SK-N-MC (cell line): ENCODE measurements around the gene MAPK8IP2.

Experiments
- DNase-seq: peaks from one replicate; pipeline ENCODE4 v3.0.0-alpha.2; 2011; ENCODE audit warnings: low read depth, low spot score
- H3K27ac ChIP-seq: fragments of 200-600 bp; sonication (generic); 2 replicates; pipeline ENCODE4 v1.5.1; 2016; ENCODE audit warnings: mixed run types
- H3K36me3 ChIP-seq: fragments of 200-600 bp; sonication (generic); 2 replicates; pipeline ENCODE4 v1.6.1; 2017; ENCODE audit warnings: antibody characterized with exemption, low read length, mixed read lengths; ENCODE audit not compliant: insufficient read depth
- H3K4me3 ChIP-seq: fragments of 200-600 bp; sonication (generic); 2 replicates; pipeline ENCODE4 v1.5.1; 2016
- H3K9ac ChIP-seq: fragments of 200-600 bp; sonication (generic); 2 replicates; pipeline ENCODE4 v1.8.0; 2017; ENCODE audit warnings: mixed run types, mixed read lengths; ENCODE audit not compliant: insufficient read length
- H3K9me3 ChIP-seq: fragments of 200-600 bp; sonication (generic); 2 replicates; pipeline ENCODE4 v1.6.1; 2017; ENCODE audit warnings: low read depth, mild to moderate bottlenecking, antibody characterized with exemption, low read length, moderate library complexity, mixed read lengths
- EZH2 ChIP-seq: fragments of 200-600 bp; sonication (generic); IDR thresholded peaks from one replicate; pipeline ENCODE4 v1.6.1; 2017; ENCODE audit warnings: antibody characterized with exemption
- FOXP2 ChIP-seq: optimal IDR thresholded peaks from 2 replicates; pipeline ENCODE3; 2011; ENCODE audit warnings: mild to moderate bottlenecking, moderate library complexity; ENCODE audit not compliant: insufficient read depth; ENCODE audit errors: extremely low read length, control extremely low read depth
- POLR2AphosphoS5 ChIP-seq: IDR thresholded peaks from 2 replicates; pipeline ENCODE4 v1.6.1; 2012; ENCODE audit warnings: mild to moderate bottlenecking, low read depth, low read length, borderline replicate concordance

MAPK8IP2 gene

DNA sequence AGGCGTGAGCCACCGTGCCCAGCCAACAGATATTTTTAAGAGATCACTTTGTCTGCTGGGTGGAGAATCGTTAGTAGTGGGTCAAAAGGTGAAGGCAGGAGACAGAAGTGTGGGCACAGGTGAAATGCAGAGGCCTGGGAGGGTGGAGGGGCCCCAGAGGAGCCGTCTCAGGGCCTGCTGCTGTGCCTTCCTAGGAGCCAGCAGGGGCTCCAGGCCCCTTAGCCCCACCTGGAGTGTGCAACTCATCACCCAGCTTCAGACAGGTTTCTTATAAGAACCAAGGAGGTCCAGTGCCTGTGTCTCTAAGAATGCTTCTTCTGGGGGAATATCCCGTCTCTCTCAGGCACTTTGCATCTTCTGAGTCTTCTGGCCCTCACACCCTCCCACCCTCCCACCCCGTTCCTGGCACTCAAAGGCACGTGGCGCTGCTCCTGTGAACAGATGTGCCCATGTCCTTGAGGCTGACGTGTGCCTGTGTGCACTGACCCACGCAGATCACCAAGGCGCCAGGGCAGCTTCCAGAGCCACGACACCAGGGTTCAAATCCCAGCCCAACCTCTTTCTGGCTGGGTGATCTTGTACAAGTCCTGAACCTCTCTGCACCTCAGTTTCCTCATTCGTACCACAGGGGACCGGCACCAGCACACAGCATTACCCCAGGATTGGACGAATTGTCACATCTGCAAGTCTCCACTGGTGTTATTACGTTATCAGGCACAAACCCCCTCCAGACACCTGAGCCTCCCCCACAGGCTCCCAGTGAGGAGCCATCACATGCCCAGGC lies 23.9 kb downstream of the MAPK8IP2 start:
- Histone ChIP-seq H3K36me3 (no peaks in the 10 kb centered on the region), H3K27ac (no peak overlapping the region), H3K9me3 (no peaks in the 10 kb centered on the region), H3K4me3 (no peak overlapping the region), H3K9ac (no peak overlapping the region)
- no peak for TF ChIP-seq EZH2
- no peak for TF ChIP-seq FOXP2
- no peak for TF ChIP-seq POLR2AphosphoS5
- no peak for DNase-seq

DNA sequence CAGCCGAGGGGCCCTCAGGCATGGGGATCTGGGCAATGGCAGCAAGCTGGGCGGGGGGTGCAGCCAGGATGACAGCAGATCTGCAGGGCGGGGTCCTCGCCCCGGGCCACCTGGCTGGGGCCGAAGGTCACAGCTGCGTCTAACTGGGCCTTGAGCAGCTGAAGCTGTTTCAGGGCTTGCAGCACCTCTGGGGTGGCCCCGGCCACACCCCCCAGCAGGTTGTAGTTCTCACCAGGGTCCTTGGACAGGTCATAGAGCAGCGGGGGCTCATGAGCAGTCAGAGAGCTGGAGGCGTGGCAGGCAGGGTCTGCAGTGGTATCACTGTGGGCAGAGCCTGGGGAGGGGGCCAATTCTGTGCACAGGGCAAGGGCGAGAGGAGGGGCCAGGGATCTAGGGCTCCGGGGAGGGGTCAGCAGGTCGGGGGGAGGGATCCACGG lies 24.6 kb downstream of the MAPK8IP2 start:
- Histone ChIP-seq H3K4me3 (no peak overlapping the region), H3K9me3 (no peaks in the 10 kb centered on the region), H3K9ac (no peak overlapping the region), H3K27ac (no peak overlapping the region), H3K36me3 (no peaks in the 10 kb centered on the region)
- no peak for TF ChIP-seq EZH2
- TF ChIP-seq FOXP2: no peak
- TF ChIP-seq POLR2AphosphoS5: no peak
- DNase-seq: no peak

DNA sequence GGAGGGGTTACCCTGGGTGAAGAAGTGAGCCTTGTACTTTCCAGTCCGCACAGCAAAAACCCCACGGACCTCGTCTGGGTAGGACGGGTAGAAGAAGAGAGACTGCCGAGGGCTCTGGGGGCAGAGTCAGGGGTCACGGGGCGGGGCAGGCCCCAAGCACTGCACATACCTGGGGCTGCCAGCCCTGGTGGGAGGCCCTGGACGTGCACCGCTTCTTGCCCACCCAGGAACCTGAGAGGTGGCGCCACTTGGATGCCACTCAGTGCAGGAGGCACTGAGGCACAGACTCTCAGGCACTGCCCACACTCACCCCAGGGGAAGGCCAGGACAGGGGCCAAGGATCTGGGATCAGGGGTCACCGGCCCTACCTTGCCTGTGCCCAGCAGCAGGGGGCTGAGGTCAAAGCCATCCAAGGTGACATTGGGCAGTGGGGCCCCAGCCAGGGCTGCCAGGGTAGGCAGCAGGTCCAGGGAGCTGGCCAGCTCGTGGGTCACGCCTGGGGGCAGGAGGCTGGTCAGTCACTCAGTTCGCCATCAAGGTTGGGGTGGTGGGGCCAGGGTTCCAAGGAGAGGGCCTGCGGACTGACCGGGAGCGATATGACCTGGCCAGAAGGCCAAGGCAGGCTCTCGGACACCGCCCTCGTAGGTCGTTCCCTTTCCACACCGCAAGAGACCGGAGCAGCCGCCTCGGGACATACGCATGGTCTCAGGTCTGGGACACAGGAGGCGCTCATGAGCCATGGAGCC lies 25.1 kb downstream of the MAPK8IP2 start:
- H3K4me3 ChIP-seq: no peak overlapping the region
- no peak overlapping the region for H3K9ac ChIP-seq
- DNase-seq: no peak
- H3K36me3 ChIP-seq: no peaks in the 10 kb centered on the region
- no peak overlapping the region for H3K27ac ChIP-seq
- H3K9me3 ChIP-seq: no peaks in the 10 kb centered on the region
- TF ChIP-seq POLR2AphosphoS5: no peak
- TF ChIP-seq FOXP2: no peak
- TF ChIP-seq EZH2: no peak

DNA sequence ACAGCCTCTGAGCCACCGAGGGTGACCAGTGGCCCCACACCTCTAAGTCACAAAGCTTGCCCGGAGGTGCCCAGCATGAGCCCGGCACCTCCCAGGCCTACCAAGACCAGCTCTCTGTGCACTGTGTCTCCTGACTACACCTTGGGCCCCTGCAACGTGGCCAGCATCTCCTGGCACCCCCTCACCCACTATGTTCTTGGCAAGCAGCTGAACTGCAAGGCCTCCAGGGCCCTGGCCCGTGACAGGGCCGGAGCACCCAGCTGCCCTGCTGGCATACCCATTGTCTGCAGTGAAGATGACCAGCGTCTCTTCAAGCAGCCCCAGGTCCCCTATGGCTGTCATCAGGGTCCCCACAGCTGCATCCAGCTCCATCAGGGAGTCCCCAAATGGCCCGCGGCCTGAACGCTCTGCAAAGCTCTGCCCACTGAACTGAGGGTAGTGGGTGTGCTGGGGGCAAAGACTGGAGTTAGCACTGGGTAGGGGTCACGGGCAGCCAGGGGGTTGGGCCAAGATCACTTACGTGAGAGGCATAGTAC lies 25.8 kb downstream of the MAPK8IP2 start:
- TF ChIP-seq POLR2AphosphoS5 (no peak), FOXP2 (no peak), EZH2 (no peak)
- no peak for DNase-seq
- no peaks in the 10 kb centered on the region for H3K9me3 ChIP-seq
- no peak overlapping the region for H3K27ac ChIP-seq
- H3K9ac ChIP-seq: no peak overlapping the region
- no peak overlapping the region for H3K4me3 ChIP-seq
- H3K36me3 ChIP-seq: no peaks in the 10 kb centered on the region

DNA sequence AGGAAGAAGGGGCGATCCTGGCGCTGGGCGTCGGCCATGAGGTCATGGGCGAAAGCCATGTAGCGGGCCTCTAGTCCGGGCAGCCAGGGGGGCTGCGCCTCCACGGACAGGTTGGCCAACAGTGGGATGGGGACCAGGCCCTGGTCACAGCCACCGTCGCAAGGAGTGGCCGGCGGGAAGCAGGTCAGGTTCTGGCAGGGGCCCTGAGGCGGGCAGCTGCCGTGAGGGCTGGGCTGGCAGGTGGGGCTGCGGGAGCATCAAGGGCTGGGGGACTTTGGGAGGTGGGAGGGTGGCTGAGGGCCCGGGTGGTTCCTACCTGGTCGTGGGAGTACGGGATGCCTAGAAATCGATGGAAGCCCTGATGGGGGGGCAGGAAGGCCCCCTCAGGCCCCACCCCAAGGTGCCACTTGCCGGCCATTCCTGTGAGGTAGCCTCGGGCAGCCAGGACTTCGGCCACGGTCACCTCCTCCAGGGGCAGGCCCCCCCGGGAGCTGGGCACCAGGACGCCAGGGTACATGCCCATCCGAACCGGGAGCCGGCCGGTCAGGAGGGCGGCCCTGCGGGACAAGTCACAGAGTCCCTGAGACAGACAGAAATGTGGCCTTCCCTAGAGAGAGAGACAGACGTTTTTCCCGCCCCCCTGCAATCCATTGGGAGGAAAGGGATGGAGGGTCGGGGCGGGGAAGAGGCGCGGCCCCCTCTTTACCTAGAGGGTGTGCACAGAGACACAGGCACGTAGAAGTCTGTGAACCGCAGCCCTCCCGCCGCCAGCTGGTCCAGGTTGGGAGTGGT lies 26.5 kb downstream of the MAPK8IP2 start:
- H3K9ac ChIP-seq: peak overlapping the region; percentile 77
- H3K27ac ChIP-seq: no peak overlapping the region
- no peaks in the 10 kb centered on the region for H3K36me3 ChIP-seq
- no peaks in the 10 kb centered on the region for H3K9me3 ChIP-seq
- TF ChIP-seq EZH2 (no peak), FOXP2 (no peak), POLR2AphosphoS5 (no peak)
- peak overlapping the region; percentile 84 for H3K4me3 ChIP-seq
- DNase-seq: no peak

DNA sequence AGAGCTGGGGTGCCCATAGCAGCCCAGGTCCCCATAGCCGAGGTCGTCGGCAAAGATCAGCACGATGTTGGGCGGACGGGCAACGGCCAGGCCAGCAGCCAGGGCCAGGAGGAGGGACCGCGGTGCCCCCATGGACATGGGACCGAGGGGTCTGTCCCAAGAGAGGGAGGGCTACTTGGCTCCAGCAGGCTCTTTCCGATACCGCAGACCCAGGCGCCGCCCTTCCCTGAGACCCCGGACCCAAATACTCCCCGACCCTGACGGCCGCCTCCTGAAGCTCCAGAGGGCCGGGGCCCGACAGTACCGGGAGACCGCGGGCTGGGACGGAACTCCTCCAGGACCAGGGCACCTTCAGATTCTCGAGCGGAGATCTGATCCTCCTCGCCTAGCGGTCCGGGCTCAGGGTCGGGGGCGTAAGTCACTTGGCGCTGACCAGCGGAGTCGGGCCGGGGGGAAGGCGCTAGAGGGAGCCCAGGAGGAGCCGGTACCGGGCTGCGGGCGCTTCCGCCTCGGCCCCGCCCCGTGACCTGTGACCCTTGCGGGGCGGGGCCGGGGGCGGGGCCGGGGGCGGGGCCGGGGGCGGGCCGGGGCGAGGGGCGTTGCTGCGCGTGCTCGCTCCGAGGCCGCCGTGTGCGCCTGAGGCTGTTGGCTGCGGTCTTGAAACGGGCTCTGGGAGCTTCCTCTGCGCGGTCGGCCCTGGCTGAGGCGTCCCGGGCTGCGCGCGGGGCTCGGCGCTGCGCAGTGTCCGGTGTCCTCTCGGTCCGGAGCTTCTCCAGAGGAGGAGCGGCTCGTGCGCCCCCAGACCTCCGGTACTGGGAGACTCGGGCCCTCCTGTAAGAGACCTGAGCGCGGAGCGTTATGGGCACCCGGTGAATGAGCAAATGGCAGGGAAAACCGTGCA lies 27.3 kb downstream of the MAPK8IP2 start, which contains the start of gene ARSA:
TSS of gene ARSA (minus strand) at position 511 of the 901 bp plus-strand sequence. CDS start at position 138, 373 bp downstream.
- no peak within 1 kb of the TSS for H3K27ac ChIP-seq

DNA sequence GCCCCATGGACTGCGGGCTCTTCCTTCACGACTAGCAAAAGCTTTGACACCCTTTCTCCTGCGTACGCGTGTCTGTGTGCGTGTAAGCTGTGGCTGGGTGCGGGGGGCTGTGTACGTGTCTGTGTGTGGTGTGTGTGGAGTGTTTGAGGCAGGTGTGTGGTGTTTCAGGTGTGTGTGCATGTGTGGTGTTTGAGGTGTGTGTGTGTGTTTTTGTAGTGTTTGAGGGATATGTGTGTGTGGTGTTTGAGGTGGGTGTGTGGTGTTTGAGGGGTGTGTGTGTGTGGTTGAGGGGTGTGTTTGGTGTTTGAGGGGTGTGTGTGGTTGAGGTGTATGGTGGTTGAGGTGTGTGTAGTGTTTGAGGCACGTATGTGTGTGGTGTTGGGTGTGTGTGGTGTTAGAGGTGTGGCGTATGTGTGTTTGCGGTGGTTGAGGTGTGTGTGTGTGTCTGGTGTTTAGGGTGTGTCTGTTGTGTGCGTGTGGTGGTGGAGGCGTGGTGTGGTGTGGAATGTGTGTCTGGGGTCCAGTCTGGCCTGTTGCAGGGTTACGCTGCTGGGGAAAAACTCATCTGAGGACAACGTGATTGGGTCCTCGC lies 28.0 kb downstream of the MAPK8IP2 start:
- no peak for DNase-seq
- TF ChIP-seq POLR2AphosphoS5 (no peak), EZH2 (no peak), FOXP2 (no peak)
- Histone ChIP-seq H3K27ac (no peak overlapping the region), H3K9ac (peak overlapping the region; percentile 64), H3K36me3 (no peaks in the 10 kb centered on the region), H3K4me3 (peak overlapping the region; percentile 84), H3K9me3 (no peaks in the 10 kb centered on the region)

More for the DNA sequence above, 27.3 kb downstream of the MAPK8IP2 start, which contains the start of gene ARSA:
- H3K36me3 ChIP-seq: no peaks in the 10 kb centered on the region
- no peaks in the 10 kb centered on the region for H3K9me3 ChIP-seq
- DNase-seq: no peak
- peak within 1 kb of the TSS; percentile 84 for H3K4me3 ChIP-seq
- peak within 1 kb of the TSS; percentile 77 for H3K9ac ChIP-seq
- TF ChIP-seq POLR2AphosphoS5: peak; percentile 74; the same call in 1 of the 2 replicates
- no peak for TF ChIP-seq FOXP2
- TF ChIP-seq EZH2: no peak

DNA sequence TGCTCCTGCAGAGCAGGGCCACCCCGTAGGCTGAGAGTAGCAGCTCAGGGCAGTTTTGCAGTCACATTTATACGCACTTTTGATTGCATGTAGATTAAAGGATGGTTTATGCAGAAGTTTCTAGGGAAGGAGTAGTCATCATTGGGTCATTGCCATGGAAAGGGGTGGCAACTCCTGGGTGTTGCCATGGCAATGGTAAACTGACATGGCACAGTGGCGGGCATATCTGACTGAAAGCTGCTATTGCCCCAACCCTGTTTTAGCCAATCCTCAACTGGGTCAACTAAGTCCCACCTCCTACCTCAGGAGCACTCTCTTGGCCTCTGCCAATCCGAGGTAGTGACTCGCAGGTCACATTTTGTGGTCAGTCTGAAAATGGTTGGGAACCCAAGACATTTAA lies 29.8 kb downstream of the MAPK8IP2 start:
- TF ChIP-seq EZH2 (no peak), FOXP2 (no peak), POLR2AphosphoS5 (no peak)
- Histone ChIP-seq H3K9me3 (no peaks in the 10 kb centered on the region), H3K9ac (no peak overlapping the region), H3K4me3 (no peak overlapping the region), H3K27ac (no peak overlapping the region), H3K36me3 (no peaks in the 10 kb centered on the region)
- no peak for DNase-seq
